Measurements from ENCODE around the gene NUDT16L1.

DNA sequence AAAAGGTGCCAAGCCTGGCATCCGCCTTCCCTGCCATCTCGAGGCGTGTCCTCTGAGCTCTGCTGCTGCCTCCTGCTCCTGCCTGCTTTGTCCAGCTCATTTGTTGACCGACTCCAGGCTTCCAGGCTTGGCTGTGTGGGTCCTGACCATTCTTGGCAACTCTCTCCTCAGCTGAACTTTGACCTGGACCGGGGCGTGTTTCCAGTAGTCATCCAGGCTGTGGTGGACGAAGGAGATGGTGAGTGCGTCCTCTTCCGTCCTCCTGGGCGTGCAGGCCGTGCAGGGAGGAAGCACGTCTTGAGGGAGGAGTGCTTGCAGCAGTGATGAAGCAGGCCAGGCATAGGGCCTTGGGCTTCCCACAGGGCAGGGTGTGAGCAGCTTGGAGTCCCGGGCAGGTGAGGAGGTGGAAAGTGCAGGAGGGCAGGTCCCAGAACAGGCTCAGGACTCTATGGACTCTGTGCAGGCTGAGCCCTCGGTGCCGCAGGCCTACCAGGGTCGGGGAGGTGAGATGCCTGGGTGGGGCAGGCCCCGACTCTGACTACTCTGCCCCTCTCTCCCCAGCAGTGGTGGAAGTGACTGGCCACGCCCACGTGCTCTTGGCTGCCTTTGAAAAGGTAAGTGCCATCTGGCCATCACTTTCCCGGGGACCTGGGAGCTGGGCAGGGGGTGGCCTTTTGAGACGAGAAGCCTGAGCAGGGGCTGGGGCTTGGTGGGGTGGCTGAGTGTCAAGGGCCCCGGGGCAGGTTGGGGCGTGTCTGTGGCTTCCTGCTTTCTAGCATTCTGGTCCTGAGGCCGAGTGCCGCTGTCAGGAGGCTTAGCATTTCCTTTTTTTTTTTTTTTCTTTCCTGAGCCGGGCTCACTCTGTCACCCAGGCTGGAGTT is 28.6 kb upstream of the NUDT16L1 start:
- TF ChIP-seq, protein P1, sequence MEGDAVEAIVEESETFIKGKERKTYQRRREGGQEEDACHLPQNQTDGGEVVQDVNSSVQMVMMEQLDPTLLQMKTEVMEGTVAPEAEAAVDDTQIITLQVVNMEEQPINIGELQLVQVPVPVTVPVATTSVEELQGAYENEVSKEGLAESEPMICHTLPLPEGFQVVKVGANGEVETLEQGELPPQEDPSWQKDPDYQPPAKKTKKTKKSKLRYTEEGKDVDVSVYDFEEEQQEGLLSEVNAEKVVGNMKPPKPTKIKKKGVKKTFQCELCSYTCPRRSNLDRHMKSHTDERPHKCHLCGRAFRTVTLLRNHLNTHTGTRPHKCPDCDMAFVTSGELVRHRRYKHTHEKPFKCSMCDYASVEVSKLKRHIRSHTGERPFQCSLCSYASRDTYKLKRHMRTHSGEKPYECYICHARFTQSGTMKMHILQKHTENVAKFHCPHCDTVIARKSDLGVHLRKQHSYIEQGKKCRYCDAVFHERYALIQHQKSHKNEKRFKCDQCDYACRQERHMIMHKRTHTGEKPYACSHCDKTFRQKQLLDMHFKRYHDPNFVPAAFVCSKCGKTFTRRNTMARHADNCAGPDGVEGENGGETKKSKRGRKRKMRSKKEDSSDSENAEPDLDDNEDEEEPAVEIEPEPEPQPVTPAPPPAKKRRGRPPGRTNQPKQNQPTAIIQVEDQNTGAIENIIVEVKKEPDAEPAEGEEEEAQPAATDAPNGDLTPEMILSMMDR (IDR thresholded peaks at IDR 0.05) = no peak
- TF ChIP-seq POLR2A (IDR thresholded peaks at IDR 0.05) = no peak
- TF ChIP-seq POLR2AphosphoS5 (IDR thresholded peaks at IDR 0.05) = no peak
- TF ChIP-seq EP300 (IDR thresholded peaks at IDR 0.05) = no peak
